GM23248 (cell line): ENCODE measurements around the gene LCORL.

ENCODE experiments used
- EZH2 ChIP-seq: fragments of 200-600 bp; sonication (generic); IDR thresholded peaks from 2 replicates; pipeline ENCODE4 v1.6.1; 2018; ENCODE audit warnings: antibody characterized with exemption, mild to moderate bottlenecking; ENCODE audit not compliant: insufficient read depth, poor library complexity, severe bottlenecking
- EZH2phosphoT487 ChIP-seq: fragments of 200-600 bp; sonication (generic); IDR thresholded peaks from 2 replicates; pipeline ENCODE4 v1.6.1; 2018; ENCODE audit warnings: antibody characterized with exemption, moderate library complexity, mild to moderate bottlenecking, low read depth; ENCODE audit not compliant: insufficient read depth

DNA sequence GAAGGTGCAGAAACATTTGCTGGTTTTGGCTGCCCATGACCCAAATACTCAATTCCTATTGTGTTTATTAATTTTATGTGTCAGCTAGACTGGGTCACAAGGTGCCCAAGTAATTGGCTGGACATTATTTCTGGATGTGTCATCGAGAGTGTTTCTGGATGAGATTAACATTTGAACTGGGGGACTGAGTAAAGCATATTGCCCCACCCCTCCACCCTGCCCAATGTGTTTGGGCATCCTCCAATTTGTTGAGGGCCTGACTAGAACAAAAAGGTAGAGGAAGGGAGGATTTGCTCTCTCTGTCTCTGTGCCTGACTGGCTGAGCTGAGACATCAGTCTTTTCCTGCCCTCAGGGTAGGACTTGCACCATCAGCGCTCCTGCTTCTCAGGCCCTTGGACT is 29.7 kb upstream of the LCORL start:
- TF ChIP-seq EZH2: no peak
- TF ChIP-seq EZH2phosphoT487: no peak
